Natural killer cell (primary cell): ENCODE data around the gene FHIT. TPM values are rescaled to one million over a fixed set of nuclear protein-coding genes. Genes with fewer than 3 reads are reported as not detected.
"Not testable (repeated sequence)": the region's sequence is repeated elsewhere in the genome, so short reads cannot be mapped to it uniquely, and the experiment has no call there.

ENCODE experiments used
- ATAC-seq, 3 donors: fragments of 150-1000 bp in 2 of 3; fragments of 200-7000 bp in 1 of 3; cut with Tn5 transposase; 1 replicate in 1 of 3; 2 replicates in 2 of 3; pipeline ENCODE4 v1.10.0; 2021; ENCODE audit warnings: mild to moderate bottlenecking in 2 of 3, moderate library complexity in 2 of 3
- DNase-seq, 2 donors: peaks; one replicate each; pipeline versions ENCODE4 v3.0.0 to v3.0.0-alpha.2; 2013 to 2021; ENCODE audit warnings: mixed read lengths in 1 of 2
- H3K27ac ChIP-seq: one replicate; pipeline ENCODE4 v1.5.1; 2013; ENCODE audit warnings: mild to moderate bottlenecking, low read length
- H3K27me3 ChIP-seq: one replicate; pipeline ENCODE4 v1.6.1; 2013; ENCODE audit warnings: low read length; ENCODE audit not compliant: control insufficient read depth, insufficient read depth
- H3K36me3 ChIP-seq: one replicate; pipeline ENCODE4 v1.6.1; 2013; ENCODE audit warnings: low read length; ENCODE audit not compliant: control insufficient read depth, insufficient read depth
- H3K4me1 ChIP-seq: one replicate; pipeline ENCODE4 v1.6.1; 2013; ENCODE audit warnings: low read length; ENCODE audit not compliant: control insufficient read depth, insufficient read depth
- H3K4me3 ChIP-seq: one replicate; pipeline ENCODE4 v1.5.1; 2013; ENCODE audit warnings: low read length
- H3K9me3 ChIP-seq: one replicate; pipeline ENCODE4 v1.6.1; 2013; ENCODE audit warnings: low read length; ENCODE audit not compliant: control insufficient read depth, insufficient read depth
- H3K27ac Mint-ChIP-seq, 2 donors: one replicate each; pipeline ENCODE4 v1.8.0; 2022; ENCODE audit warnings: mild to moderate bottlenecking in 2 of 2, mixed read lengths in 2 of 2, moderate library complexity in 1 of 2
- H3K27me3 Mint-ChIP-seq, 2 donors: one replicate each; pipeline ENCODE4 v1.8.0; 2022; ENCODE audit warnings: low read depth in 2 of 2, mixed read lengths in 2 of 2
- H3K36me3 Mint-ChIP-seq: one replicate; pipeline ENCODE4 v1.8.0; 2022; ENCODE audit warnings: mixed read lengths
- H3K4me1 Mint-ChIP-seq, 2 donors: one replicate each; pipeline ENCODE4 v1.8.0; 2022; ENCODE audit warnings: mixed read lengths in 2 of 2
- H3K4me3 Mint-ChIP-seq: one replicate; pipeline ENCODE4 v1.8.0; 2022; ENCODE audit warnings: mild to moderate bottlenecking, moderate library complexity, mixed read lengths
- H3K9me3 Mint-ChIP-seq, 2 donors: one replicate each; pipeline ENCODE4 v1.8.0; 2022; ENCODE audit warnings: mixed read lengths in 2 of 2
- WGBS: methylation state at CpG from one replicate; pipeline ENCODE4 v1.1.7; 2013; ENCODE audit warnings: missing lambda C conversion rate; ENCODE audit not compliant: insufficient coverage; 5-methylcytosine and 5-hydroxymethylcytosine counted together
- intact Hi-C: fragments of 100-400 bp; cut with micrococcal nuclease; formaldehyde crosslinking; loops from one replicate; pipeline ENCODE4 v1.14.2; 2022
- total RNA-seq, 4 donors: library from RNA; stranded (reverse); fragments of 120-200 nt in 1 of 4; gene quantifications; one replicate each; pipeline versions ENCODE4 v1.2.3 to v1.2.4, GENCODE V29; 2013 to 2022
- TF ChIP-seq, protein P1 (sequence below): fragments of 200-600 bp; IDR thresholded peaks from one replicate; pipeline ENCODE4 v1.8.0; 2022; ENCODE audit warnings: antibody characterized with exemption

FHIT gene
- total RNA-seq, 3 donors from 2014 or later (not counting 1 experiment from before 2014, with no cell fraction given), result 2.7 to 6.1 (median 3.3) TPM

DNA sequence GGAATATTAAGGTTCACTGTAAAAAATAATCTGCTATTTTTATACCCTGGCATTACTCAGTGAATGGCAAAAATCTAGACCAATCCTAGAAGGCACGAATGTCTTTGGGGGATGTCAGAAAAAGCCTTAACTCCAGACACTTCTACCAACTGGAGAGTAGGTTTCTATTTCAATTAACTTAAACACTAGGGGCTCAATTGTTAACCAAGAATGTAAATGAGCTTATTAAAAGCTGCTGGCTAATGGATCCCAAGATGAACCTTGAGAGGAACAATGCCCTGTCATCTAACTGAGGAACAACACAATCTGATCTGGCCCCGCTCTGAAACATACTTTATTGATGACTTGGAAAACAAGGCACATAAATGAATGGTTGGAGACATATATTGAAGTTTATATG is 701.4 kb downstream of the FHIT start:
- TF ChIP-seq, protein P1, sequence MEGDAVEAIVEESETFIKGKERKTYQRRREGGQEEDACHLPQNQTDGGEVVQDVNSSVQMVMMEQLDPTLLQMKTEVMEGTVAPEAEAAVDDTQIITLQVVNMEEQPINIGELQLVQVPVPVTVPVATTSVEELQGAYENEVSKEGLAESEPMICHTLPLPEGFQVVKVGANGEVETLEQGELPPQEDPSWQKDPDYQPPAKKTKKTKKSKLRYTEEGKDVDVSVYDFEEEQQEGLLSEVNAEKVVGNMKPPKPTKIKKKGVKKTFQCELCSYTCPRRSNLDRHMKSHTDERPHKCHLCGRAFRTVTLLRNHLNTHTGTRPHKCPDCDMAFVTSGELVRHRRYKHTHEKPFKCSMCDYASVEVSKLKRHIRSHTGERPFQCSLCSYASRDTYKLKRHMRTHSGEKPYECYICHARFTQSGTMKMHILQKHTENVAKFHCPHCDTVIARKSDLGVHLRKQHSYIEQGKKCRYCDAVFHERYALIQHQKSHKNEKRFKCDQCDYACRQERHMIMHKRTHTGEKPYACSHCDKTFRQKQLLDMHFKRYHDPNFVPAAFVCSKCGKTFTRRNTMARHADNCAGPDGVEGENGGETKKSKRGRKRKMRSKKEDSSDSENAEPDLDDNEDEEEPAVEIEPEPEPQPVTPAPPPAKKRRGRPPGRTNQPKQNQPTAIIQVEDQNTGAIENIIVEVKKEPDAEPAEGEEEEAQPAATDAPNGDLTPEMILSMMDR, result no peak
- Histone ChIP-seq H3K27ac (no peak overlapping the region), H3K9me3 (no peaks in the 10 kb centered on the region), H3K4me3 (no peak overlapping the region), H3K27me3 (no peaks in the 10 kb centered on the region), H3K4me1 (no peaks in the 10 kb centered on the region), H3K36me3 (no peaks in the 10 kb centered on the region)
- peaks cover 5 to 6% of the 10 kb centered on the region in 2 donors for H3K4me1 Mint-ChIP-seq
- ATAC-seq (no peak), DNase-seq (no peak)
- peaks cover 0 to 6% of the 10 kb centered on the region in 2 donors for H3K27me3 Mint-ChIP-seq
- no peaks in the 10 kb centered on the region for H3K9me3 Mint-ChIP-seq
- no peak overlapping the region for H3K4me3 Mint-ChIP-seq
- no peaks in the 10 kb centered on the region for H3K36me3 Mint-ChIP-seq
- intact Hi-C loops, result no loop called here
- H3K27ac Mint-ChIP-seq, result no peak overlapping the region
- 70% methylated on average over 2 of the region's 2 CpGs for WGBS

DNA sequence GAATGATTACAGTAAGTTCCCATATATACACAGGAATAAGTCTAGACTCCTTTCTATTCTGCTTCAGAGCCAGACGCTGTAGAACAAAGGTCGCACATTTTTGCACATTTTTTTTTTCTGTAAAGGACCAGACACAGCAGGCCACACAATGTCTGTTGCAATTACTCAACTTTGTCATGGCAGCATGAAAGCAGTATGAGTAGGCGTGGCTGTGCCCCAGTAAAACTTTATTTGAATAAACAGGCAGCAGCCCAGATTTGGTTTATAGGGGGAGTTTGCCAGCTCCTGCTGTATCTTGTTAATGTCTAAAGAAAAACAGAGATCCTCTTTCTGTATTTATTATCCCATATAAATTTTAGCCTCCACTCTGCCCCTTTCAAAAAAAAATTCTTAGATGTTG is 708.3 kb downstream of the FHIT start:
- H3K27ac Mint-ChIP-seq, result no peak overlapping the region
- H3K4me1 Mint-ChIP-seq, result no peaks in the 10 kb centered on the region
- no peaks in the 10 kb centered on the region for H3K4me1 ChIP-seq
- H3K36me3 ChIP-seq, result no peaks in the 10 kb centered on the region
- H3K27ac ChIP-seq, result no peak overlapping the region
- ATAC-seq, result no peak
- no peaks in the 10 kb centered on the region for H3K36me3 Mint-ChIP-seq
- intact Hi-C loops, result no loop called here
- H3K4me3 ChIP-seq, result no peak overlapping the region
- 78% methylated on average over 3 of the region's 3 CpGs for WGBS
- no peaks in the 10 kb centered on the region for H3K27me3 ChIP-seq
- no peak overlapping the region for H3K4me3 Mint-ChIP-seq
- no peaks in the 10 kb centered on the region for H3K9me3 Mint-ChIP-seq
- TF ChIP-seq, protein P1, result no peak
- DNase-seq, result no peak
- no peaks in the 10 kb centered on the region for H3K9me3 ChIP-seq
- H3K27me3 Mint-ChIP-seq, result peaks cover 0 to 6% of the 10 kb centered on the region in 2 donors

DNA sequence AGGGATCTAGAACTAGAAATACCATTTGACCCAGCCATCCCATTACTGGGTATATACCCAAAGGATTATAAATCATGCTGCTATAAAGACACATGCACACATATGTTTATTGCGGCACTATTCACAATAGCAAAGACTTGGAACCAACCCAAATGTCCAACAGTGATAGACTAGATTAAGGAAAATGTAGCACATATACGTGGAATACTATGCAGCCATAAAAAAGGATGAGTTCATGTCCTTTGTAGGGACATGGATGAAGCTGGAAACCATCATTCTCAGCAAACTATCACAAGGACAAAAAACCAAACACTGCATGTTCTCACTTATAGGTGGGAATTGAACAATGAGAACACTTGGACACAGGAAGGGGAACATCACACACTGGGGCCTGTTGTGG is 711.9 kb downstream of the FHIT start:
- H3K9me3 Mint-ChIP-seq, result not testable (repeated sequence)

DNA sequence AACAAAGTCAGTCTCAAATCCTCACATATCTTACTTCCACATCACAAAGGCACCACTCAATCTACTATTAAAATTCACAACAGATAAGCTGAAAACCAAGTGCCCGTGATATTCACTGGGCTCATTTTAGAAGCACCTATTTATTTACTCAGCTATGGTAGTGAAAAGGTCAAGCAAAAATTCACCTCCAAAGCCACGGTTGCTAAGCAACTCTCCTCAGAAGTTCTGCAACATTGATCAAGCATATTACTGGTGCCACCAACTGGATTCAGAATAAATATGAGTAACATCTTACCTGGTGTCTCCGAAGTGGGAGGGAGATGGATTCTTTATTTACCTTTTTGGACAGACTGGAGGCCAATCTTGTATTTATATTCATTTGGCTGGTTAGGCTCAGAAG is 714.8 kb downstream of the FHIT start:
- no peak for ATAC-seq
- no peaks in the 10 kb centered on the region for H3K36me3 ChIP-seq
- no peak overlapping the region for H3K4me3 ChIP-seq
- 73% methylated on average over 2 of the region's 3 CpGs for WGBS
- no peaks in the 10 kb centered on the region for H3K9me3 Mint-ChIP-seq
- TF ChIP-seq, protein P1, result no peak
- no peaks in the 10 kb centered on the region for H3K27me3 Mint-ChIP-seq
- no peaks in the 10 kb centered on the region for H3K27me3 ChIP-seq
- no peak overlapping the region for H3K4me3 Mint-ChIP-seq
- no peaks in the 10 kb centered on the region for H3K36me3 Mint-ChIP-seq
- no peak overlapping the region for H3K27ac ChIP-seq
- no peaks in the 10 kb centered on the region for H3K4me1 ChIP-seq
- no peak overlapping the region for H3K27ac Mint-ChIP-seq
- peaks cover 3% of the 10 kb centered on the region for H3K9me3 ChIP-seq
- intact Hi-C loops, result no loop called here
- H3K4me1 Mint-ChIP-seq, result no peaks in the 10 kb centered on the region
- no peak for DNase-seq

More for the DNA sequence above, 711.9 kb downstream of the FHIT start:
- H3K4me1 ChIP-seq, H3K4me1 Mint-ChIP-seq, H3K4me3 ChIP-seq, intact Hi-C loops, H3K9me3 ChIP-seq, H3K27me3 ChIP-seq, H3K27ac ChIP-seq, H3K27me3 Mint-ChIP-seq, H3K36me3 ChIP-seq, H3K4me3 Mint-ChIP-seq, H3K27ac Mint-ChIP-seq, H3K36me3 Mint-ChIP-seq, ATAC-seq, DNase-seq: not testable (repeated sequence)
- no CpG with 5 or more reads among the region's 2 CpGs for WGBS
